HG03354 (cell line): ENCODE results near the gene DLGAP4.

Experiments
- ATAC-seq: cut with Tn5 transposase; IDR thresholded peaks from one replicate; pipeline ENCODE4 v1.9.1; 2021; ENCODE audit warnings: mild to moderate bottlenecking; ENCODE audit not compliant: unreplicated experiment, poor library complexity, severe bottlenecking

The DLGAP4 gene

DNA sequence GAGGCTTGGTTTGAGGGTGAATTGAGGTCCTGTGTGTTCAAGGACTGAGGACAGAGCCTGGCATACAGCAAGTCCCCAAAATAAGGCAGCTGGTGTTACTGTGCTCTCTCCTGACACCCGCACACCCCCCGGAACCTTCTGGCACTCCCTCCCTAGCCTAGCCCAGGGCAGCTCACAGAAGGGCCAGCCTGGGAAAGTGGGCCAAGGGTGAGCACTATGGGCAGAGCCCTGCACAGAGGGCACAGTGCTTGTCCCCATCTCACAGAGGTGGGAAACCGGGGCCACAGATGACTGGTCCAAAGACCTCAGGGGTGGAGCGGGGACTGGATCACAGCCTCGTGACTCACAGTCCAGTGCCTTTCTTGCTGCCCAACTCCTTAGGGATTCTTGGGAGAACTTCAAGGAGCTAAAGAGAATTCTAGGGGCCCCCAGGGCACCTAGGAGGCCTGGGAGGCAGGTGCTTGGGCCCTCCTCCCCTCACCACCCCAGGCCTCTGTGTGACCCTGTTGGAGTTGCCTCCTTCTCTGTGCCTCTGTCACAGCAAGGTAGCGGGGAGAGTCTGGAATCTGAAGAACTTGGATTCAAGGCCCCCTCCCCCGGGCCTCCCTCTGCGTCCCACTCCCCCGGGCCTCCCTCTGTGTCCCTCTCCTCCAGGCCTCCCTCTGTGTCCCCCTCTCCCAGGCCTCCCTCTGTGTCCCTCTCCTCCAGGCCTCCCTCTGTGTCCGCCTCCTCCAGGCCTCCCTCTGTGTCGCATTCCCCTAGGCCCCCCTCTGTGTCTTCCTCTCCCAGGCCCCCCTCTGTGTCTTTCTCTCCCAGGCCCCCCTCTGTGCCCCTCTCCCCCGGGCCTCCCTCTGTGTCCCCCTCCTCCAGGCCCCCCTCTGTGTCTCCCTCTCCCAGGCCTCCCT lies 13.5 kb downstream of the DLGAP4 start:
- no peak for ATAC-seq

- no peak for ATAC-seq
Observed at GRCh38 chr20:36320261-36320897, 14.2 kb downstream of the DLGAP4 start.

DNA sequence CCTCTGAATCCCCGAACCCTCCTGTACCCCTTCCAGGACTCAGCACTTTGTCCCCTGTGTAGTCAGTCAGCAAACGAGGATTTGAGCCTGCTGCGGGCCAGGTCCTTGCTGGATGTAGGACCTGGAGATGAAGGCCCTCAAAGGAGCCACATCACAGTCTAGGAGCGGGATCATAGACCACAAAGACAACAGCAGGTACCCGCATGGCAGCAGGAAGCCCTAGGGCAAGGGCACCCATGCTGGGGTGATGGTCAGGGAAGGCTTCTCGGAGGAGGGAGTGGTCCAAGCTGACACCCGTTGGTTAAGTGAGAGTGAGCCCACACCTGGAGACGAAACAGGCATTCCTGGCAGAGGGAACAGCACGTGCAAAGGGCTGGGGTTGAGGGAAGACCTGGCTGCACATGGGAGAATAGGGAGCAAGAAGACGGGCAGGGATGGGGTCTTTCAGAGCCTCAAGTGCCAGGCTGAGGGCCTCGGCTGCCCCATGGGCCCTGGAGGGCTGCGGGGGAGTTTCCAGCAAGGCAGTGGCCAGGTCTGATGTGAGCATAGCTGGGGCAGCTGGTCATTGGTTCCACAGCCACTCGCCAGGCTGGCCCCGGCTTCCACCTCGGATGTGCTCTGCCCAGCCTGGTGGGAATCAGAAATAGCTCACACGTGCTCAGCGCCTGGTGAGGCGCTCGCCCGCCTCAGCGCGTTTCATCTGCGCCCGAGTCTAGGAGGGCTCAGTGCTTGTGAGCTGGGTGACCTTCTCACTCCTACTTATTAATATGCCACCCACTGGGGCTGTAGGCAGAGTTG lies 15.0 kb downstream of the DLGAP4 start:
- ATAC-seq, result no peak

GRCh38 chr20:36322131-36322530 lies 16.0 kb downstream of the DLGAP4 start:
- no peak for ATAC-seq

DNA sequence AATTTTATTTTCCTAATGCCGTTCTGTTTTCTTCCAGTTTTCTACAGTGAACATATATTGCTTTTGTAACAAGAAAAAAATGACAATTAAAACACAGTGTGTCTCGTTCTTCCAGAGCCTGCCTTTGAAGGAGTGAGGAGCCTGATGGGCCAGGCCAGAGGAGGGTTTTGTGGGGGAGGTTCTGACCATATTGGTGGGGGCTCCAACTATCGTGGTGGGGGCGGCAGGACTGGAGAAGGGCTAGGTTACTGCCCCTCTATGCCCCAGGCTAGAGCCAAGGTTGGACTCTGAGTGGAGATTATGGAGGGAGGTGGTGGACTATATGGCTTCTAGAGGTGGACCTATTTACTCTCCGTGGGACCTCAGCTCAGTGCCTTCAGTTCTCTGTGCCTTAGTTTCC lies 24.0 kb downstream of the DLGAP4 start:
- no peak for ATAC-seq

DNA sequence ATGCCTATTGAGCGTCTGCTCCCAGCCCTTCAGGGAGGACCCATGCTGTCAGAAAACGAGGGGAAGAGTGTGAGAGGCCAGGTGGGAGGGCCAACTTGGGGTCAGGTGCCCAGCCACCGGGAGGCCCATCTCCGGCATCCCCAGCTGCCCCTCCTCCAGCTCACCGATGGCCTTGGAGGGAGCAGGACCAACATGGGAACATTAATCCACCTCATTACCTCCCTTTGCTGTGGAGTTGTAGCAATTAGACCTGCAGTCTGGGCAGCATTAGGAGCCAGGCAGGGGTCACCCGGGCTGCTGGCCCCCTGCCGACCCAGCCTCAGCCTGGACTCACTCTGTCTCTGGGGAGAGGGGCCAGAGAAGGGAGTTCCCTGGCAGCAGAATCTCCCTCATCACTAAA lies 25.1 kb downstream of the DLGAP4 start:
- no peak for ATAC-seq

GRCh38 chr20:36333841-36334240 lies 27.7 kb downstream of the DLGAP4 start:
- ATAC-seq, result no peak

- ATAC-seq, result no peak
Observed at GRCh38 chr20:36334281-36335205, 28.4 kb downstream of the DLGAP4 start.

GRCh38 chr20:36335206-36335870 lies 29.2 kb downstream of the DLGAP4 start:
- ATAC-seq, result no peak

DNA sequence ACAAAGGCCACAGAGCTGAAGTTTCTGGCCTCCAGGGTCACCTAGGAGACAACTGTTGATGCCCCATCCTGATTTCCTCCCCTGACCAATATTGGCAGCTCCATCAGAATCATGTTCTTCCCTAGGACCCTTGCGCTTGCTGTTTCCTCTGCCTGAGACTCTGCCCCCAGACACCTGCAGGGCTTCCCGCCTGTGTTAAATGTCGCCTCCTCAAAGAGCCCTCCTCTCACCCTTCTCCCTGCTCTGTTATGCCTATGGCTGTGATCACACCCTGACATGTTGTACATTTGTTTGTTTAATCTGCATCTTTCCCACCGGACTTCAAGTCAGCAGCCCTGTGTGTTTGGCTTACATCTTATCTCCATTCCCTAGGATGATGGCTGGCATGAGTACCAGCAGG lies 30.1 kb downstream of the DLGAP4 start:
- no peak for ATAC-seq

DNA sequence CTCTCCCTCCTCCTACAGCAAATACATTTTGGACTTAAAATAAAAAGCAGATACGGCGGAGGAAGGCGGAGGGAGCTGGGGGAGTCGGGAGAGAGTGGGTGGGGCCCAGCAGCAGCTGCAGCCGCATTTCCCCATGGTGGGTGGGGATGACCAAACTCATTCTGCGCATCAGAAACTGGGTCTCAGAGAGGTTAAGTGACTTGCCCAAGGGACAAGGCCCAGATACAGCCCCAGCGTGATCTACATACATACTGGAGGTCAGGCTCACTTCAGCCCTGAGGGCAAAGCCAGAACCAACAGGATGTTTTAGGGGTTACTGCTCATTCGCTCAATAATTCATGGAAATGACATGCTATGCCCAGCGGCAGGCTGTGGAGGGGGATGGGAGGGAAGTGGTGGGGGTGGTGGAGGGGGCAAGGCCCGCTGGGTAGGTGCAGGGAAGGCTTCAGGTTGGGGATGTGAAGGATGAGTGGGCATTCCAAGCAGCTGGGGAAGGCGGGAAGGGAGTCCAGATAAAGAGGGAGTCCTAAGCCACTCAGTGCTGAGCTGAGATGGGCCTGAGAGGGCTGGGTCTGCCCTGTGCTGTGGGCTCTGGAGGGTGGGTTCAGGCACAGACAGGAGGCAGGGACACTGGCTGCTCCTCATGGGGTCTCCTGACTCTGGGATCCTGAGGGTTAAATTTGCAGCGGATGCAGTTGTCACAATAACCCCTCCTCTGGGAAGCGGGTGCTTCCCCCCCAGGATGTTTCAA lies 31.0 kb downstream of the DLGAP4 start:
- no peak for ATAC-seq

GRCh38 chr20:36337886-36338285 lies 31.7 kb downstream of the DLGAP4 start:
- no peak for ATAC-seq

GRCh38 chr20:36339646-36340592 lies 33.8 kb downstream of the DLGAP4 start:
- ATAC-seq, result no peak

GRCh38 chr20:36340593-36340990 lies 34.5 kb downstream of the DLGAP4 start:
- ATAC-seq, result no peak

- ATAC-seq, result no peak
Observed at GRCh38 chr20:36341331-36342020, 35.3 kb downstream of the DLGAP4 start.

DNA sequence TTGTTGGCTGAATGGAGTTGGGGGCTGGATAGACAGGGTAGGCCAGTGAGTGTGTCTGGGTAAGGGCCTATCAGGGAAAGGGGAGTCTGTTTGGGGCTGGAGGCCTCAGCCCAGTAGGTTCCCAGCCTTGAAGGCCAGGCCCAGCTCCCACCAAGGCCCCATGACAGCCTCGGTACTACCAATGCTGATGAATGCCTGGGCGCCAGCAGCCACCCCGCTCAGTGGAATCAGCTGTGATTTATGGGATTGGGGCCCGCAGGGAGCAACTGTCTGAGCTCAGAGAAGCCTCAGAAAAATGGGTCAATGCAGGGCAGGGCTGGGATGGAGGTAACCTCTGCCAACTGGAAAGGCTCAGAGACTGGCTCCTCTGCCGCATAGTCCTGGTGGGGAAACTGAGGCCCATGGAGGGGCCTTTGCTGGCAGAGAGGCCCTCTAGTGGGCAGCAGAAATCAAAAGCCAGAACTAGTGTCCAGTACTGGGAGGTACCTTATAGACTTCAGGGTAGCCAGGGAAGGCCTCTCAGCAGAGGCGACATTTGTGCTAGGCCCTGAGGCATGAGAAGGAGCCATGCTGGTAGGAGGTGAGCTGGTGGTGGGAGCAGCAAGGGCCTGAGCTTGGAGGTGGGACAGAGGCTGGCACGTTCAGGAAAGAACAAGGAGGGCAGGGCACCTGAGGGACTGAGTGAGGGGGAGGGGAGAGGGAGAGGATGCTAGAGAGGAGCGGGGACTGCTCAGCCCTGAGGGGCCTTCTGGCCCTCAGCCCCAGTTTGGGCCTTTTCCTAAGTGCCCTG lies 36.4 kb downstream of the DLGAP4 start:
- ATAC-seq, result no peak
